ENCODE results near the gene GSPT1. TPM values are rescaled to one million over a fixed set of nuclear protein-coding genes. Genes with fewer than 3 reads are reported as not detected.
"Not testable (repeated sequence)": the region's sequence is repeated elsewhere in the genome, so short reads cannot be mapped to it uniquely, and the experiment has no call there.

Gene GSPT1
- total RNA-seq, 1 donor from 2014 or later, result 89.0 TPM

- DNase-seq (ENCODE audit: extremely low read depth, low read depth, low spot score), result no peak
Observed at GRCh38 chr16:11862489-11862888, 53.3 kb downstream of the GSPT1 start.

GRCh38 chr16:11857161-11857560 is 58.6 kb downstream of the GSPT1 start:
- no peak for DNase-seq (ENCODE audit: extremely low read depth, low read depth, low spot score)

- DNase-seq (ENCODE audit: extremely low read depth, low read depth, low spot score), result no peak
Observed at GRCh38 chr16:11852092-11852809, 63.5 kb downstream of the GSPT1 start.

GRCh38 chr16:11851294-11852091 is 64.3 kb downstream of the GSPT1 start, which contains the start of gene RSL1D1:
Gene RSL1D1 (minus strand): TSS chr16:11851542. CDS start chr16:11851512, 30 bp downstream.
- DNase-seq (ENCODE audit: extremely low read depth, low read depth, low spot score), result peak; percentile 58

GRCh38 chr16:11848842-11849241 is 66.9 kb downstream of the GSPT1 start:
- DNase-seq (ENCODE audit: extremely low read depth, low read depth, low spot score), result no peak

- DNase-seq (ENCODE audit: extremely low read depth, low read depth, low spot score), result no peak
Observed at GRCh38 chr16:11844499-11844898, 71.3 kb downstream of the GSPT1 start.

- DNase-seq (ENCODE audit: extremely low read depth, low read depth, low spot score), result no peak
Observed at GRCh38 chr16:11843861-11844260, 71.9 kb downstream of the GSPT1 start.

- no peak for DNase-seq (ENCODE audit: extremely low read depth, low read depth, low spot score)
Observed at GRCh38 chr16:11843206-11843605, 72.5 kb downstream of the GSPT1 start.

GRCh38 chr16:11841026-11841425 is 74.7 kb downstream of the GSPT1 start:
- no peak for DNase-seq (ENCODE audit: extremely low read depth, low read depth, low spot score)

GRCh38 chr16:11836650-11837244 is 79.0 kb downstream of the GSPT1 start:
- no peak for DNase-seq (ENCODE audit: extremely low read depth, low read depth, low spot score)

GRCh38 chr16:11835891-11836649 is 79.7 kb downstream of the GSPT1 start:
- DNase-seq (ENCODE audit: extremely low read depth, low read depth, low spot score), result no peak

- no peak for DNase-seq (ENCODE audit: extremely low read depth, low read depth, low spot score)
Observed at GRCh38 chr16:11835309-11835708, 80.4 kb downstream of the GSPT1 start.

GRCh38 chr16:11833951-11834695 is 81.6 kb downstream of the GSPT1 start:
- no peak for DNase-seq (ENCODE audit: extremely low read depth, low read depth, low spot score)

GRCh38 chr16:11828696-11829095 is 87.1 kb downstream of the GSPT1 start:
- no peak for DNase-seq (ENCODE audit: extremely low read depth, low read depth, low spot score)

- not testable (repeated sequence) for DNase-seq (ENCODE audit: extremely low read depth, low read depth, low spot score)
Observed at GRCh38 chr16:11825520-11826165, 90.1 kb downstream of the GSPT1 start.

- no peak for DNase-seq (ENCODE audit: extremely low read depth, low read depth, low spot score)
Observed at GRCh38 chr16:11824362-11824761, 91.4 kb downstream of the GSPT1 start.

- not testable (repeated sequence) for DNase-seq (ENCODE audit: extremely low read depth, low read depth, low spot score)
Observed at GRCh38 chr16:11823645-11824044, 92.1 kb downstream of the GSPT1 start.

GRCh38 chr16:11819798-11820197 is 96.0 kb downstream of the GSPT1 start:
- no peak for DNase-seq (ENCODE audit: extremely low read depth, low read depth, low spot score)

GRCh38 chr16:11818970-11819369 is 96.8 kb downstream of the GSPT1 start:
- not testable (repeated sequence) for DNase-seq (ENCODE audit: extremely low read depth, low read depth, low spot score)
